SIG-M5 treated with dmso at 0.1 percent for 504 hours (cell line): ENCODE measurements around the gene TFIP11.

Experiments used
- DNase-seq: peaks from one replicate; lab custom pipeline; 2025; ENCODE audit not compliant: unreplicated experiment; lab: John Stamatoyannopoulos, UW

The TFIP11 gene

DNA sequence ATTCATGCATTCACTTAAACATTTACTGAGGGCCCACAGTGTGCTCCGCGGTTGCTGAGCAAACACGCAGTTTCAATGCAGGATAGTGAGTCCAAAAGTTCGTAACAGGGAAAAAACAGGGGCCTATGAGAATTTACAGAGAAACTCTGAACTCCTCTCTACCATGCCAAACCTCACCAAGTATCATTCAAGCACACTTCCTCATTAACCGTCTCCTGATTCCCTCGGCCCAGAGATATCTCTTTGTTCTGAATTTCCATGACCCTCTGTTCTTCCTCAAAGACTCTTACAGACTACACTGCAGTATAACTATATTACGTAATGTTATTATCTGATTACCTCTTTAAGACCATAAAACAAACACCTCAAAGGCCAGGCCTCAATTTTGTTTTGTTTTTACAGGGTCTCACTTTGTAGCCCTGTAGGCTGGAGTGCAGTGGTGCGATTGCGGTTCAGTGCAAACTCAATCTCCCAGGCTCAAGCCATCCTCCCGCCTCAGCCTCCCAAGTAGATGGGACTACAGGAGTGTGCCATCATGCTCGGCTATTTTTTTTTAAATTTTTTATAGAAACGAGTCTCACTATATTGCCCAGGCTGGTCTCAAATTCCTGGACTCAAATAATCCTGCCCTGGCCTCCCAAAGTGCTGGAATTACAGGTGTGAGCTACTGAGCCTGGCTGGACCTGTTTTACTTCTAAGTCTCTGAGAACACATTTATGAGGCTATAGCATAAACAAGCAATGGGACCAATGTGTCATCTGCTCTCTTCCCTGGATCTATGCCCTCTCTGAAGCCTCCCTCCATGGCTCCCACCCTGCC lies 32.3 kb downstream of the TFIP11 start:
- peak; percentile 79 for DNase-seq

DNA sequence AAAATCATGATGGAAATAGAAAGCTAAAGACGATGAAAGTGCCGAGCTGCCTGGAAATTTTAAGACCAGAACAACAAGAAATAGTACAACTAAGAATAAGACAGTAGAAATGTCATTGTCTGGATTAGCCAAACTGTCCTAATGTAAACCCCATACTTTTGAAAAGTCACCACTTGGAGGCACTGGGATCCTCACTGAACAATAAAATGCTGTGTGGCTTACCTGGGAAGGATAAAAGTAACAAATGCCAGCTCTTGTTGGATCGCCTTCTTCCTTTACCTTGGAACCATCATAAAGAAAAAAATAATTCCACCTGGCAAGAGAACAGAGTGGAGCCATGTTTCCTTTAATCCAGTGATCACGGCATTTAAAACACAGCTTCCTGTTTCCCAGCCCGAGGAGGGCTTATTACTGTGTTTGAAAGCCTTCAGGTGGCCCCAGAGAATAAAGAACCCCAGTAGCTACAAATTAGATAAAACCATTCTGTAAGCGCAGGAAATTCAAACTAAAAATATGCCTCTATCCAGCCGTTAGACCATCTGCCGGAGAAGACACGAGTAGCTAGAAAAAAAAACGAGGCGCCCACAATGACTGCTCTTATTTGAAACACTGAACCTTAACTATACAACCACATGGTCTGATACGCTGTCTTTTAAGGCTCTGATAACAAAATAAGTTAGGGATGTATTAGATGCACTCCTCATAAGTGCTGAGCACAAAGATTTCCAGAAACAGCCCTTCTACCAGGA lies 33.1 kb downstream of the TFIP11 start:
- peak; percentile 44 for DNase-seq

GRCh38 chr22:26477341-26477731 lies 34.9 kb downstream of the TFIP11 start:
- DNase-seq, result no peak

DNA sequence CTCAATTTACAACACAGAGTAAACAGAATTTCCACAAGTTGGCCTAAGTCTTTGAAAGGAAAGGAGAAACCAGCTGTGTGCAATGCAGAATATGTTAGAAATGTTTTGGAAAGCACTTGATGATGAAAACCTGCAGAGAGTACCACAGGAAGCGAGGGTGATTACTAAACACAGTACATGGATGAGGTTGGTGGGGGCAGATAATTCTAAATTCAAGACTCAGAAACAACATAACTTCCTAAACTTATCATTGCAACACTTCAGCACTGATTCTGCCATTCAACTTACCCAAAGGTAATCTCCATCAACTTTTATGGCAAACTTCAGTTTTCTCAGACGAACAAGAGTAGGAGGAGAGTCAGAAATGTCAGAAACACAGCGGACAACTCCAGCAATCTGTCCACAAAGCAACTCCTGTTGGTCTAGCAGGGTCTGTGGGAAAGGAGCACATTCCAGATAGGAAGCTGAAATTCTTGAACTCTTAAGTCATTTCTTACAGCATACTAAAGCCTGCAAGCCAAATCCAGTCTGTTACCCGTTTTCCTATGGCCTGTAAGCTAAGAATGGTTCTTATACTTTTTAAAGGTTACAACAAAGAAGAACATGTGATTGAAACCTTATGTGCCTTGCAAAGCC lies 35.5 kb downstream of the TFIP11 start:
- peak; percentile 62 for DNase-seq

- DNase-seq, result no peak
Observed at GRCh38 chr22:26474682-26475081, 37.6 kb downstream of the TFIP11 start.

DNA sequence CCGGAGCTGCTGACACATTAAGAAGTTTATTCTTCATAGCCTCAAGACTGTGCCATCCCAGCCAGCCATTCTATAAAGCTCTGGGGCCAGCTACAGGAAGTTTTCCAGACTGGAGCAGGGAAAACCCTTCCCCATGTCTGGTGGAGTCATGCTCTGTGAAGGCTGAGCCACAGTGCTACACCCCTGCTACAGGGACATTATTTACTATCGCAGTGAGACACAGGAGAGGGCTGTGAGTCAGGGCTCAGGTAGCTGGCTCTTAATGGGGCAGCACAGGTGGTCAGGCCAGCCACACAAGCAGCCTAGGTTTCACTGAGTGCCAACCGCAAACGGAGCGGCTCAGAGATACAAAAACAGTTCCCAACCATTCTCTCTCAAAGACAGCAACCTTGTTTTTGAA lies 40.8 kb downstream of the TFIP11 start:
- no peak for DNase-seq

GRCh38 chr22:26470807-26471206 lies 41.5 kb downstream of the TFIP11 start:
- DNase-seq, result no peak

- DNase-seq, result no peak
Observed at GRCh38 chr22:26466196-26466595, 46.1 kb downstream of the TFIP11 start.

DNA sequence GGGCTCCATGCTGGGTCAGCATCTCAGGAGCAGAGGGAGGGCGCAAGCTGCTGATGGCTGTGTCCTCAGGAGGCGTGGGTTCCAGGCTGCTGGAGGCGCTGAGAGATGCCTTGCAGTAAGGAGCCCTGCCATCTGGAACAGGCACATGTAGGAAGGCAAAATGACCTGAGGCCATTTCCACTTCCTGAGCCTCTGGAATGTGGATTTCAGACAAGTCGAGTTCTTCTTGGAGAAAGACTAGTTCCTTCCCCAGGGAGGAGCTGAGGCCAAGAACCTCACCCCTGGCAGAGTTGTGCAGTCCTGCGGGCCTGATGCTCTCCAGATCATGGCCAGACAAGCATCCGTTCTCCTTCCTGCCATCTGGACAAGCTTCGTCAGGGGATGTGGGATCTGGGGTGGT lies 48.0 kb downstream of the TFIP11 start:
- no peak for DNase-seq

DNA sequence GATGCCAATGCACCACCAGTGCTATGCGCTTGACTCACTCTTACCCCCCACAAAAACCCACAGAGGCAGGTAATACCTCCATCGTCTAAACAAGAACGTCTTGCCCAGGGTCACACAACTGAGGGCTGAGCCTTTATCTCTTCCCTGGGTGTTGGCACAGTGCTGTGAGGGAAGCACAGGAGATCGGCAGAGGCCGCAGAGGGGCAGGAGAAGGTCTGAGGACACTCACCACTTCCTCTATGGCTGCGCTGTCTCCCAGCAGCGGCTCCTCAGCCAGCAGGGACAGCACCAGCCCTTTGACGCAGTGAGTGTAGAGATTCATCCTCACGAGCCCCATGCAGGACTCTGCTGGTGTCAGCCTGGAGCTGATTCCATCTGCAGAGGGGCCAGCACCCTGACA lies 48.6 kb downstream of the TFIP11 start:
- no peak for DNase-seq

DNA sequence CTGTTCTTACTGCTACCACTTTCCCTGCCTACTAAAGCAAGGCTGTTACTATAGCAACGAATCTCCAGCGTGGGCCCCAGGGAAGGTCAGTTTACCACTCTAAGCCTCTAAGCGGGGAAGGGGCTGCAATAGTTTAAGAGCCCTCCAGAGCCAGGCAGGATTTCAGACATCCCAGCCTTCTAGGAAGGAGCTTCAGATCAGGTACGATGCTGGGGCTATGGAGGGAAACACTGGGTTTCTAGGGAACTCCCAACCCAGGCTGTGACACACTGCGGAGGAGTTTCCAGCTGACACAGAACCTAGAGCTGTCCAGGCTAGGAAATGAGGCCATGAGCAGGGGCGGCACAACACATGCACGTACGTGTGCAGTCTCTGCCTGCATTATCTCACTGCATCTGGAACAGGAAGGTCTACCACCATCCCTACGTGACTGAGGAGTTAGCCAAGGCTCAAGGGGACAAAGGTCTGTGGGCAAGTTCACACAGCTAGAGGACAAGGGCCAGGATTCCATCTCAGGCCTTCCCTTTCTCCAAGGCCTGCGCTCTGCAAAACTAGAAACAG lies 49.1 kb downstream of the TFIP11 start:
- DNase-seq, result no peak

GRCh38 chr22:26462641-26463040 lies 49.6 kb downstream of the TFIP11 start:
- no peak for DNase-seq

DNA sequence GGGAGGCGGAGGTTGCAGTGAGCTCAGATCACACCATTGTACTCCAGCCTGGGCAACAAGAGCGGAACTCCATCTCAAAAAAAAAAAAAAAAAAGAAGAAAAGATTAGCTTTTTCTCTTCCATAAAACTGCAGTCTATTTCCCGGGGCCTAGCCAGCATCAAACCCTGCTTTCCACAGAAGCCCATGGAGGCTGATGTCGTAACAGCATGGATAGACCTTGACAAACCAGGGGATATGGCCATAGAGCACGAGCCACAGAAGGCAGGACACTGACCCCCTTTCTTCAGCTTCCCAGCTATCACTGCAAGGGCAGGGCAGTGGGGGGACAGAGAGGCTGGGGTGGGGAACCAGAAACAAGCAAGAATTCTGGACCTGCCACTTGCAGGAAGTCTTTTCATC lies 50.2 kb downstream of the TFIP11 start:
- DNase-seq, result no peak

DNA sequence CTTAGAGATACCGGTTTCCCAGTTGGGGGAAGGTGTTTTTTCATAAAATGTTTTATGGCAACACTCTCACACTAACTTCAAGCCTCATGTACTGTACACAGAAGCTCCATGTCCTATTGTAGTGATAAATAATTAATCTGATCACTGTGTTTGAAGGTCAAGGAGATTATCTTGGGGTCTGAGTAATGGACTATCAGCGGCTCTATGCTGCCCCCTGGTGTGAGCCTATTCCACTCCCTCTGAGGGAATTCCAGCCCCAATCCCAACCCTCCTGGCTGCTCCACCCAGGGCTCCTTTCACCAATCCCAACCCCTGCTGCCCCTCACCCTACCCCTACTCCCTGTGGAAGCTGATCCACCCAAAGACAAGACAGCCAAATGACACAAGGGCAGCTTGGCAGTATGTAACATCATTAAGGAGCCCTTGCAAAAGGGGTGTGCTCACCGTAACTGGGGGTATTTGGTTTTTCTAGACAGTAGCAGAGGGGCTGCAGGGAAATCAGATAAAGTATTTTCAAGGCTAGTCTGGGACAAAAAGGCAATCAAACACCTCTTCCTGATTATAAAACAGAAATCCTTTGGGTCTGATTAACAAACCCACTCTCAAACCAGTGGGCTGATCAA lies 51.0 kb downstream of the TFIP11 start:
- no peak for DNase-seq

DNA sequence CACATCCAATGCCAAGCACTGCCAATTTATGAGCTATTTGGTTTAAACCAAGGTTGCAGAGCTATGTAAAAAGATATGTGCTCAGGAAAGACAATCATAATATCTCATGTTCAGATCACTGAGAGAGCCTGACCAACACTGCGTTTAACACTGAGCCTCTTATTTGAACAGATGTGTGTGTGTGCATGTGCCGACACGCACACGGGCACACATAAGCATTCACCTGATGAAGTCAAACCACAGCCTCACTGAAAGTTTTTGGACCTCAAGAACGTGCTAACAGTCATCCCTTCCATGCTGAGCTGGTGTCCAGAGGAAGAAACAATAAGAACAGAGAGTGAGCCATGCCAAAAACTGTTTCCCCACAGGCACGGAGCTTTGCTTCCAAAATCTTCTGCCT lies 52.1 kb downstream of the TFIP11 start:
- no peak for DNase-seq

DNA sequence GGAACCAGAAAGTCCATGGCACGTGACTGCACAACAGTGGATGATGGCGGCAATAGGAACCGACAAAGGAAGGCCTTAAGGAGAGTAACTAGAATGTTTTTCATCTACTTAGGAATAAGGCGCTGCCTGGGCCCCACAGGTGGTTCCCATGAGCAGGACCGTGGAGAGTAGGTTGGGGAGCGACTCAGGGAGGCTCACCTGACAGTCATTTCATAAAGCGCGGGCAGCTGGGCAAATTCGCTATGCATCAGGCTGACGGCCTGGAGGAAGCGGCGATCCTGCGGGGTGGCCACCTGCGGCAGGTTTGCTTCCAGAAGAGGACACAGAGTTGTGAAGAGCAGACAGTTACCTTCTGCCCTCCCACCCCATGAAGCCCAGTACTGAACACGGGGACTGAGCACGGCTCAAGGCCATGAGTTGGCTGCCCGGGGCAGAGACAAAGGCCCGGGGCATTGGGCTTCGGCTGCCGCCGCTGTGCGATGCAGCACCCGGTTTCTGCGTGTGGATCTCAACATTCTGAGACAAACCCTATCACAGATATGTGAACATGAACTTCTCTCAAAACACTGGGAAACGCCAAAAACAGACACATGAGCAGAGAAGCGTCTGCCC lies 54.5 kb downstream of the TFIP11 start:
- DNase-seq, result no peak

- DNase-seq, result no peak
Observed at GRCh38 chr22:26453812-26454500, 58.3 kb downstream of the TFIP11 start.

DNA sequence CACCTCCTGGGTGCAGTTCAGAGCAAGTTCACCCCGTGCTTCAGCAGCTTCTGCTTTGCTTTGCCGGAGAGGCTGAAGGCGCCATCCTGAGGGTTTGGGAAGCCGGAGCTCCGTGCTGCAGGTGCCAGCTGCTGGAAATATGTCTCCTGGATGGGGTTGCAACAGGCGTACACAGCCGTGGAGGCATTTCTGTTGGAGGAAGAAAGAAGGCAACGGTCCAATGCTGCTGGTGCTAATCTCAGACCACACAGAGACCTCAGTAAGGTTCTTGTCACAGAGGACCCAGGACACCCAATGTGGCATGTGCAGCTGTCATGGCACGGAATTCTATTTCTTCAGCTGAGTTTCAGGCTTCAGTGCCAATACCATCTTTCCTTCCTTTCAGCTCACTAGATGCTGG lies 59.1 kb downstream of the TFIP11 start:
- no peak for DNase-seq

- no peak for DNase-seq
Observed at GRCh38 chr22:26452236-26453016, 59.8 kb downstream of the TFIP11 start.
